ENCODE measurements around the gene VRK3. TPM values are rescaled to one million over a fixed set of nuclear protein-coding genes. Genes with fewer than 3 reads are reported as not detected.

The VRK3 gene
- polyA plus RNA-seq, 1 donor from 2014 or later = 47.3 TPM

GRCh38 chr19:50003254-50003788 is 21.9 kb downstream of the VRK3 start:
- Histone ChIP-seq H4K20me1 (ENCODE audit: insufficient read depth) (no peaks in the 10 kb centered on the region), H3K79me2 (replicated peaks; ENCODE audit: insufficient read depth, low read length) (no peaks in the 10 kb centered on the region), H3K9ac (ENCODE audit: low read length) (no peak overlapping the region), H2AFZ (ENCODE audit: low read depth, low read length) (no peak overlapping the region), H3F3A (ENCODE audit: insufficient read depth, low read length, poor library complexity, severe bottlenecking) (no peaks in the 10 kb centered on the region), H3K36me3 (ENCODE audit: insufficient read depth, low read length) (no peaks in the 10 kb centered on the region), H3K27me3 (ENCODE audit: insufficient read depth, low read depth, low read length) (no peaks in the 10 kb centered on the region), H3K9me2 (ENCODE audit: insufficient read depth, low read length) (no peaks in the 10 kb centered on the region), H3K27ac (ENCODE audit: low read length) (no peak overlapping the region), H3K4me2 (ENCODE audit: low read length) (no peak overlapping the region), H3K9me3 (ENCODE audit: low read length) (no peaks in the 10 kb centered on the region), H3K4me3 (ENCODE audit: low read length) (no peak overlapping the region)
- TF ChIP-seq MXI1 (conservative IDR thresholded peaks at IDR 0.05; ENCODE audit: poor library complexity, severe bottlenecking) (no peak), SMC3 (conservative IDR thresholded peaks at IDR 0.05; ENCODE audit: poor library complexity) (no peak), RAD21 (conservative IDR thresholded peaks at IDR 0.05) (no peak), POLR2AphosphoS5 (IDR thresholded peaks at IDR 0.05) (no peak)
- TF ChIP-seq, protein P1, sequence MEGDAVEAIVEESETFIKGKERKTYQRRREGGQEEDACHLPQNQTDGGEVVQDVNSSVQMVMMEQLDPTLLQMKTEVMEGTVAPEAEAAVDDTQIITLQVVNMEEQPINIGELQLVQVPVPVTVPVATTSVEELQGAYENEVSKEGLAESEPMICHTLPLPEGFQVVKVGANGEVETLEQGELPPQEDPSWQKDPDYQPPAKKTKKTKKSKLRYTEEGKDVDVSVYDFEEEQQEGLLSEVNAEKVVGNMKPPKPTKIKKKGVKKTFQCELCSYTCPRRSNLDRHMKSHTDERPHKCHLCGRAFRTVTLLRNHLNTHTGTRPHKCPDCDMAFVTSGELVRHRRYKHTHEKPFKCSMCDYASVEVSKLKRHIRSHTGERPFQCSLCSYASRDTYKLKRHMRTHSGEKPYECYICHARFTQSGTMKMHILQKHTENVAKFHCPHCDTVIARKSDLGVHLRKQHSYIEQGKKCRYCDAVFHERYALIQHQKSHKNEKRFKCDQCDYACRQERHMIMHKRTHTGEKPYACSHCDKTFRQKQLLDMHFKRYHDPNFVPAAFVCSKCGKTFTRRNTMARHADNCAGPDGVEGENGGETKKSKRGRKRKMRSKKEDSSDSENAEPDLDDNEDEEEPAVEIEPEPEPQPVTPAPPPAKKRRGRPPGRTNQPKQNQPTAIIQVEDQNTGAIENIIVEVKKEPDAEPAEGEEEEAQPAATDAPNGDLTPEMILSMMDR (IDR thresholded peaks at IDR 0.05; ENCODE audit: poor library complexity, severe bottlenecking) = no peak

- H3K9me3 ChIP-seq (ENCODE audit: low read length) = no peaks in the 10 kb centered on the region
- H3K79me2 ChIP-seq (replicated peaks; ENCODE audit: insufficient read depth, low read length) = no peaks in the 10 kb centered on the region
- no peaks in the 10 kb centered on the region for H3K27me3 ChIP-seq (ENCODE audit: insufficient read depth, low read depth, low read length)
- no peak overlapping the region for H3K27ac ChIP-seq (ENCODE audit: low read length)
- no peak overlapping the region for H2AFZ ChIP-seq (ENCODE audit: low read depth, low read length)
- H3K9ac ChIP-seq (ENCODE audit: low read length) = no peak overlapping the region
- no peaks in the 10 kb centered on the region for H3K36me3 ChIP-seq (ENCODE audit: insufficient read depth, low read length)
- no peak overlapping the region for H3K4me3 ChIP-seq (ENCODE audit: low read length)
- TF ChIP-seq TAF1 (IDR thresholded peaks at IDR 0.05; ENCODE audit: low read depth) (no peak), EP300 (conservative IDR thresholded peaks at IDR 0.05; ENCODE audit: poor library complexity, severe bottlenecking) (no peak), MXI1 (conservative IDR thresholded peaks at IDR 0.05; ENCODE audit: poor library complexity, severe bottlenecking) (no peak), POLR2AphosphoS5 (IDR thresholded peaks at IDR 0.05) (no peak), SMC3 (conservative IDR thresholded peaks at IDR 0.05; ENCODE audit: poor library complexity) (no peak), RAD21 (conservative IDR thresholded peaks at IDR 0.05) (no peak), EZH2 (IDR thresholded peaks at IDR 0.05; ENCODE audit: borderline replicate concordance, insufficient read depth, low read length, poor library complexity, severe bottlenecking) (no peak)
- TF ChIP-seq, protein P1 (IDR thresholded peaks at IDR 0.05; ENCODE audit: poor library complexity, severe bottlenecking) = no peak
- TF ChIP-seq, protein P2, sequence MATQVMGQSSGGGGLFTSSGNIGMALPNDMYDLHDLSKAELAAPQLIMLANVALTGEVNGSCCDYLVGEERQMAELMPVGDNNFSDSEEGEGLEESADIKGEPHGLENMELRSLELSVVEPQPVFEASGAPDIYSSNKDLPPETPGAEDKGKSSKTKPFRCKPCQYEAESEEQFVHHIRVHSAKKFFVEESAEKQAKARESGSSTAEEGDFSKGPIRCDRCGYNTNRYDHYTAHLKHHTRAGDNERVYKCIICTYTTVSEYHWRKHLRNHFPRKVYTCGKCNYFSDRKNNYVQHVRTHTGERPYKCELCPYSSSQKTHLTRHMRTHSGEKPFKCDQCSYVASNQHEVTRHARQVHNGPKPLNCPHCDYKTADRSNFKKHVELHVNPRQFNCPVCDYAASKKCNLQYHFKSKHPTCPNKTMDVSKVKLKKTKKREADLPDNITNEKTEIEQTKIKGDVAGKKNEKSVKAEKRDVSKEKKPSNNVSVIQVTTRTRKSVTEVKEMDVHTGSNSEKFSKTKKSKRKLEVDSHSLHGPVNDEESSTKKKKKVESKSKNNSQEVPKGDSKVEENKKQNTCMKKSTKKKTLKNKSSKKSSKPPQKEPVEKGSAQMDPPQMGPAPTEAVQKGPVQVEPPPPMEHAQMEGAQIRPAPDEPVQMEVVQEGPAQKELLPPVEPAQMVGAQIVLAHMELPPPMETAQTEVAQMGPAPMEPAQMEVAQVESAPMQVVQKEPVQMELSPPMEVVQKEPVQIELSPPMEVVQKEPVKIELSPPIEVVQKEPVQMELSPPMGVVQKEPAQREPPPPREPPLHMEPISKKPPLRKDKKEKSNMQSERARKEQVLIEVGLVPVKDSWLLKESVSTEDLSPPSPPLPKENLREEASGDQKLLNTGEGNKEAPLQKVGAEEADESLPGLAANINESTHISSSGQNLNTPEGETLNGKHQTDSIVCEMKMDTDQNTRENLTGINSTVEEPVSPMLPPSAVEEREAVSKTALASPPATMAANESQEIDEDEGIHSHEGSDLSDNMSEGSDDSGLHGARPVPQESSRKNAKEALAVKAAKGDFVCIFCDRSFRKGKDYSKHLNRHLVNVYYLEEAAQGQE (IDR thresholded peaks at IDR 0.05; ENCODE audit: borderline replicate concordance) = no peak
- H3K4me2 ChIP-seq (ENCODE audit: low read length) = no peak overlapping the region
- no peaks in the 10 kb centered on the region for H3F3A ChIP-seq (ENCODE audit: insufficient read depth, low read length, poor library complexity, severe bottlenecking)
- no peaks in the 10 kb centered on the region for H4K20me1 ChIP-seq (ENCODE audit: insufficient read depth)
- H3K9me2 ChIP-seq (ENCODE audit: insufficient read depth, low read length) = no peaks in the 10 kb centered on the region
Observed at GRCh38 chr19:50002386-50002960, 22.7 kb downstream of the VRK3 start.

Measured in neural cell (in vitro differentiated cells).